Stimulated activated CD4-positive, alpha-beta T cell treated with anti-CD3 and anti-CD28 coated beads, Interleukin-4, amount 100 ng/mL, for 1 hour (primary cell): ENCODE measurements around the gene SSTR3.

Source experiments
- DNase-seq: peaks from one replicate; pipeline ENCODE4 v3.0.0-alpha.2; 2020

Gene SSTR3

GRCh38 chr22:37163575-37164504, 48.4 kb downstream of the SSTR3 start:
- peak; percentile 52 for DNase-seq

GRCh38 chr22:37163096-37163489, 49.2 kb downstream of the SSTR3 start:
- no peak for DNase-seq

- DNase-seq: peak; percentile 63
Observed at GRCh38 chr22:37162221-37163095, 49.8 kb downstream of the SSTR3 start.

- no peak for DNase-seq
Observed at GRCh38 chr22:37161443-37161842, 50.8 kb downstream of the SSTR3 start.

- no peak for DNase-seq
Observed at GRCh38 chr22:37160027-37160426, 52.2 kb downstream of the SSTR3 start.

GRCh38 chr22:37158963-37159290, 53.4 kb downstream of the SSTR3 start:
- no peak for DNase-seq

GRCh38 chr22:37157516-37158285, 54.6 kb downstream of the SSTR3 start:
- no peak for DNase-seq

GRCh38 chr22:37156686-37157435, 55.4 kb downstream of the SSTR3 start:
- no peak for DNase-seq

GRCh38 chr22:37155971-37156370, 56.3 kb downstream of the SSTR3 start:
- no peak for DNase-seq

GRCh38 chr22:37154925-37155712, 57.2 kb downstream of the SSTR3 start:
- no peak for DNase-seq
